ENCODE results near the gene FRS2. TPM values are rescaled to one million over a fixed set of nuclear protein-coding genes. Genes with fewer than 3 reads are reported as not detected.
A peak's percentile ranks its signal among the peaks of the same experiment; 100 is the strongest.

FRS2 gene
- total RNA-seq, 1 experiment from 2014 or later = 87.5 TPM

- no peaks in the 10 kb centered on the region for H3K27me3 ChIP-seq (replicated peaks)
- peaks cover 56% of the 10 kb centered on the region for H3K36me3 ChIP-seq
- H3K9me3 ChIP-seq (replicated peaks) = no peaks in the 10 kb centered on the region
- DNase-seq (ENCODE audit: low read depth in 1 of 2, low spot score in 2 of 2) = peak; percentile 54 to 60
- no peak overlapping the region for H3K27ac ChIP-seq
- peaks cover 7% of the 10 kb centered on the region; the same call in 1 of the 2 replicates for H3K4me1 ChIP-seq (replicated peaks)
- H3K4me3 ChIP-seq = no peak overlapping the region
These were observed 100.6 kb downstream of the FRS2 start for GRCh38 chr12:69570545-69571399.

GRCh38 chr12:69575346-69575745 is 105.2 kb downstream of the FRS2 start:
- Histone ChIP-seq H3K4me3 (no peak overlapping the region), H3K9me3 (replicated peaks) (no peaks in the 10 kb centered on the region), H3K27ac (no peak overlapping the region), H3K36me3 (peaks cover 48% of the 10 kb centered on the region), H3K4me1 (replicated peaks) (no peaks in the 10 kb centered on the region), H3K27me3 (replicated peaks) (no peaks in the 10 kb centered on the region)
- no peak for DNase-seq (ENCODE audit: low read depth in 1 of 2, low spot score in 2 of 2)

GRCh38 chr12:69578283-69578682 is 108.1 kb downstream of the FRS2 start:
- no peak for DNase-seq (ENCODE audit: low read depth in 1 of 2, low spot score in 2 of 2)
- no peaks in the 10 kb centered on the region for H3K27me3 ChIP-seq (replicated peaks)
- H3K27ac ChIP-seq = no peak overlapping the region
- peaks cover 28% of the 10 kb centered on the region for H3K36me3 ChIP-seq
- H3K9me3 ChIP-seq (replicated peaks) = no peaks in the 10 kb centered on the region
- no peak overlapping the region for H3K4me3 ChIP-seq
- H3K4me1 ChIP-seq (replicated peaks) = no peaks in the 10 kb centered on the region

DNA sequence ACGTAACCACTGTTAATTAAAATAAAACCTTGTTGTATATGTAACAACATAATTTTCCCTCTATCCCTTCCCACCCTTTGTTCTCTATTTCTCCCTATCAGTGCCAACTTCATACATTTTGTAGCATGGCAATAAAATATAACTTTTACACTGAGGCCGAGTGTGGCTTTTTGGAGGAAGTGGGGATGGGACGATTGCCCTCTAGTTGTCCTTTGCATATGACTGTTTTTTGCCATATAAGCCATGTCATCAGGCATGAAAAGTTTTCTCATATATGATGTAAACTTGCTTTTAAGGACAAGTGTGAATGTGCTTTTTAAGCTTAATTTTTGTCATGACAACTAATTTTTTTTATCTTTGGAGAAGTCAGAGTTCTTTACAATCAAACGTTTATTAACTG is 108.8 kb downstream of the FRS2 start:
- Histone ChIP-seq H3K4me3 (no peak overlapping the region), H3K27ac (no peak overlapping the region), H3K9me3 (replicated peaks) (no peaks in the 10 kb centered on the region), H3K4me1 (replicated peaks) (no peaks in the 10 kb centered on the region), H3K27me3 (replicated peaks) (no peaks in the 10 kb centered on the region), H3K36me3 (peaks cover 25% of the 10 kb centered on the region)
- DNase-seq (ENCODE audit: low read depth in 1 of 2, low spot score in 2 of 2) = no peak

DNA sequence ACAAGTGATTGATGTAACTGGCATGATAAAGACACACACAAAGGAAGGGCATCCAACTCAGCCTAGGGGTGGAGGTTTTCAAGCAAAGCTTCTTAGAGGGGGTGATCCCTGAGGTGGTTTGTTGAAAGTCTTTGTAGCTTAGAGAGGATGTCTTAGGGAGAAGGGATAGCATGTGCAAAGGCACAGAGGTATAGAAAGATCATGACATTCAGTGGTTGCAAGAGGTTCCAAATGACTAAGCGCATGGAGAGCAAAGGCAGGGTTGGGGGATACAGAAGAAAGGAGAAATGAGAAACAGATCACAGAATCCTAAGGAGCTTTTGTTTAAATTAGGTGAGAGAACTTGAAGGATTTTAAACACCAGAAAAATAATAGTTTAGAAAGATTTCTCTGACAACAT is 109.9 kb downstream of the FRS2 start:
- Histone ChIP-seq H3K4me1 (replicated peaks) (no peaks in the 10 kb centered on the region), H3K4me3 (no peak overlapping the region), H3K27ac (no peak overlapping the region), H3K36me3 (peaks cover 14% of the 10 kb centered on the region), H3K27me3 (replicated peaks) (no peaks in the 10 kb centered on the region), H3K9me3 (replicated peaks) (no peaks in the 10 kb centered on the region)
- no peak for DNase-seq (ENCODE audit: low read depth in 1 of 2, low spot score in 2 of 2)

- Histone ChIP-seq H3K27me3 (replicated peaks) (no peaks in the 10 kb centered on the region), H3K36me3 (peaks cover 28% of the 10 kb centered on the region), H3K9me3 (replicated peaks) (no peaks in the 10 kb centered on the region), H3K4me1 (replicated peaks) (peaks cover 5% of the 10 kb centered on the region), H3K4me3 (no peak overlapping the region), H3K27ac (no peak overlapping the region)
- no peak for DNase-seq (ENCODE audit: low read depth in 1 of 2, low spot score in 2 of 2)
These were observed 113.0 kb downstream of the FRS2 start for GRCh38 chr12:69583203-69583602.

DNA sequence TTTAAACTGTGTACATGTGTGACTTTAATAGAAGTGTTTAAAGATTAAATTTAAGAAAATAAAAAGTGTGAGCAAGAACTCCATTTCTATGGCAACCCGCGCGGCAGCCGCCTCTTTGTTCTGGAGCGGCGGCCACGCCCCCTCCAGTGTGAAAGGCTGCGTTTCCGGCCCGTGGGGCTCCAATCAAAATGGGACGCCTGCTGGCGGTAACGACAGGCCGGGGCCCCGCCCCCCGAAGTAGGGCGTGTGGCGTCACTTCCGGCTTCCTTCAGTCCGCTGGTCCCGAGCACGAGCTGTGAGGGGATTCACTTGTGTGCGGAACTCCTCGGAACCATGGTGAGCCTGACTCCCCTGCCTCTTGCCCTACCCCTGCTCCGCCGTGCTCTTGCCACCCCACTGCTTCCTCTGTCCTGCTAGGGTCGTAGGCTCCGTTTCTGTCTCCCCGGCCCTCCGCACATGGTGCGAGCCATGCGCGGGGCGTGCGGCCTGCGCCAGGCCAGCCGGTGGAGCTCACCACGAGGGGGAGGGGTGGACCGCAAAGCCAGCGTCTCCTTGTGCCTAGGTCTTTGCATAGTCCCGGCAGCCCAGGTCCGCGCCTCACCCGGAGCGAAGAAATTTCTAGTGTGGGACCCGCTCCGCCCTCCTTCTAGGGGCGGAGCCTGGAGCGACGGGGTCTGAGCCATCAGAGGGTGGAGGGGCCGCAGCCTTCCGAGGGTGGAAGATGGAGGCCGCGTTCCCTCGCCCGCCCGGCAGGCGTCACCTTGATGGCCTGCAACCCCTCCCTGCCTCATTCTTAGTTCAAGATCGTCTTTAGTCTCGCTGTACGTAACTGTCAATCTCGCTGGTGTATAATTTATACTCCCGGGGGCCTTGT is 115.2 kb downstream of the FRS2 start, which contains the start of gene CCT2:
TSS of gene CCT2 (plus strand) at position 271 of the 874 bp plus-strand sequence. CDS start at position 334, 63 bp downstream.
- peak; percentile 95 to 96 for DNase-seq (ENCODE audit: low read depth in 1 of 2, low spot score in 2 of 2)
- Histone ChIP-seq H3K4me1 (replicated peaks) (peaks cover 5% of the 10 kb centered on the region), H3K36me3 (peaks cover 50% of the 10 kb centered on the region), H3K4me3 (peak within 1 kb of the TSS; percentile 86), H3K27ac (peak within 1 kb of the TSS; percentile 86), H3K9me3 (replicated peaks) (no peaks in the 10 kb centered on the region), H3K27me3 (replicated peaks) (no peaks in the 10 kb centered on the region)

- no peaks in the 10 kb centered on the region for H3K27me3 ChIP-seq (replicated peaks)
- H3K4me1 ChIP-seq (replicated peaks) = peaks cover 5% of the 10 kb centered on the region
- no peaks in the 10 kb centered on the region for H3K9me3 ChIP-seq (replicated peaks)
- DNase-seq (ENCODE audit: low read depth in 1 of 2, low spot score in 2 of 2) = no peak
- peaks cover 81% of the 10 kb centered on the region for H3K36me3 ChIP-seq
- no peak overlapping the region for H3K27ac ChIP-seq
- H3K4me3 ChIP-seq = no peak overlapping the region
These were observed 118.3 kb downstream of the FRS2 start for GRCh38 chr12:69588527-69588926.

DNA sequence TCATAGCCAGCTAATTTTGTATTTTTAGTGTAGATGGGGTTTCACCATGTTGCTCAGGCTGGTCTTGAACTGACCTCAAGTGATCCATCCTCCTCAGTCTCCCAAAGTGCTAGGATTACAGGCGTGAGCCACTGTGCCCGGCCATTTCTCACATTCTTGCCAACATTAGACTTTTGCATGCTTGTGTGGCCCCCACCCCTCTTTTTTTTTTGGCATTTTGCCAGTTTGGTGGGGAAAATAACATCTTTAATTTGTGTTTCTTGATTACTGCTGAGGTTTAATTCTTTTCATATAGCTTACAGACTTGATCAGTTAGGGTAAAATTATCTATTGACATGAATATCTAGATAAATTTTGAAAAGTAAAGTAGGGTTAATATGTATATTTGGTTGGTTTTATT is 118.9 kb downstream of the FRS2 start:
- H3K4me3 ChIP-seq = no peak overlapping the region
- H3K4me1 ChIP-seq (replicated peaks) = peaks cover 5% of the 10 kb centered on the region
- no peak for DNase-seq (ENCODE audit: low read depth in 1 of 2, low spot score in 2 of 2)
- no peaks in the 10 kb centered on the region for H3K27me3 ChIP-seq (replicated peaks)
- H3K9me3 ChIP-seq (replicated peaks) = no peaks in the 10 kb centered on the region
- H3K27ac ChIP-seq = no peak overlapping the region
- H3K36me3 ChIP-seq = peaks cover 86% of the 10 kb centered on the region

DNA sequence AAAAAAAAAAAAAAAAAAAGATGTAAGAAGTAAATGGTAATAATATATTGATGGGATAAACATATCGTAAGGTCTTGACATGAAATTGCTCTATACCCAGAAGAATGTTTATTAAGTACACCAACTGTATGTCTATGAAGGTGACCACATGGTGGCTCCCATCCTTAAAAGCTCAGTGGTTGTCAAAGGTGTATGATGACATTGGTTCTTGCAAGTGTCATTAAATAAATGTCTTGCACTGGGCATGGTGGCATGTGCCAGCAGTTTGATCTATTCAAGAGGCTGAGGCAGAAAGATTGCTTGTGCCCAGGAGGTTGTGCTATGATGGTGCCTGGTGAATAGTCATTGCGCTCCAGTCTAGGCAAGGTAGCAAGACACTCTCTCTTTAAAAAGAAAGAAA is 125.5 kb downstream of the FRS2 start:
- peaks cover 99% of the 10 kb centered on the region for H3K36me3 ChIP-seq
- DNase-seq (ENCODE audit: low read depth in 1 of 2, low spot score in 2 of 2) = no peak
- no peaks in the 10 kb centered on the region for H3K4me1 ChIP-seq (replicated peaks)
- H3K27ac ChIP-seq = no peak overlapping the region
- H3K4me3 ChIP-seq = no peak overlapping the region
- H3K9me3 ChIP-seq (replicated peaks) = no peaks in the 10 kb centered on the region
- no peaks in the 10 kb centered on the region for H3K27me3 ChIP-seq (replicated peaks)

GRCh38 chr12:69598174-69598753 is 128.1 kb downstream of the FRS2 start:
- no peaks in the 10 kb centered on the region for H3K27me3 ChIP-seq (replicated peaks)
- peaks cover 96% of the 10 kb centered on the region for H3K36me3 ChIP-seq
- H3K4me1 ChIP-seq (replicated peaks) = no peaks in the 10 kb centered on the region
- H3K27ac ChIP-seq = no peak overlapping the region
- DNase-seq (ENCODE audit: low read depth in 1 of 2, low spot score in 2 of 2) = no peak
- H3K9me3 ChIP-seq (replicated peaks) = no peaks in the 10 kb centered on the region
- no peak overlapping the region for H3K4me3 ChIP-seq

DNA sequence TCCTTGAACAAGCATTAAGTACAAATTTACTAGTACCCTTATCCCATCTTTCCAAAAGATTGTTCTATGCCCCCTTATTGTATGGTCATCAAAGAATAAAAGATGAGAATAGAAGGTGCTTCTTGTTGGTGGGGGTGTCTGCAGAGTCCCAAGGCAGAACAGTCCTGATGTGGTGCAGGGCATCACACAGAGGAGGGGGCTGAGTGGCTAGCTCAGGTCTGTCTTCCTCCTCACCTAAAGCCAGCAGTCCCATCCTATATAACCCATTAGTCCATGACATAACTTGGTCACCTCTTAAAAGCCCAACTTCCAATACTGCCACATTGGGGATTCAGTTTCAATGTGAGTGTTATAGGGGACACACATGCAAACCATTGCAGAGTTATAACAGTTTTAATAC is 130.6 kb downstream of the FRS2 start:
- Histone ChIP-seq H3K4me3 (no peak overlapping the region), H3K36me3 (peaks cover 74% of the 10 kb centered on the region)

GRCh38 chr12:69601962-69602685 is 131.9 kb downstream of the FRS2 start:
- H3K4me3 ChIP-seq = no peak overlapping the region
- no peak overlapping the region for H3K27ac ChIP-seq
- no peaks in the 10 kb centered on the region for H3K9me3 ChIP-seq (replicated peaks)
- DNase-seq (ENCODE audit: low read depth in 1 of 2, low spot score in 2 of 2) = no peak
- no peaks in the 10 kb centered on the region for H3K27me3 ChIP-seq (replicated peaks)
- peaks cover 60% of the 10 kb centered on the region for H3K36me3 ChIP-seq
- no peaks in the 10 kb centered on the region for H3K4me1 ChIP-seq (replicated peaks)

More for the DNA sequence above, 130.6 kb downstream of the FRS2 start:
- no peaks in the 10 kb centered on the region for H3K9me3 ChIP-seq (replicated peaks)
- no peaks in the 10 kb centered on the region for H3K4me1 ChIP-seq (replicated peaks)
- no peak overlapping the region for H3K27ac ChIP-seq
- DNase-seq (ENCODE audit: low read depth in 1 of 2, low spot score in 2 of 2) = no peak
- no peaks in the 10 kb centered on the region for H3K27me3 ChIP-seq (replicated peaks)
